NCI-H2107 treated with DMSO at 0.1 percent for 48 hours (cell line): ENCODE results near the gene PASK.
"Not testable (repeated sequence)": the region's sequence is repeated elsewhere in the genome, so short reads cannot be mapped to it uniquely, and the experiment has no call there.

Source experiments
- DNase-seq: peaks from one replicate; lab custom pipeline; 2025; ENCODE audit not compliant: unreplicated experiment; lab: John Stamatoyannopoulos, UW

PASK gene

DNA sequence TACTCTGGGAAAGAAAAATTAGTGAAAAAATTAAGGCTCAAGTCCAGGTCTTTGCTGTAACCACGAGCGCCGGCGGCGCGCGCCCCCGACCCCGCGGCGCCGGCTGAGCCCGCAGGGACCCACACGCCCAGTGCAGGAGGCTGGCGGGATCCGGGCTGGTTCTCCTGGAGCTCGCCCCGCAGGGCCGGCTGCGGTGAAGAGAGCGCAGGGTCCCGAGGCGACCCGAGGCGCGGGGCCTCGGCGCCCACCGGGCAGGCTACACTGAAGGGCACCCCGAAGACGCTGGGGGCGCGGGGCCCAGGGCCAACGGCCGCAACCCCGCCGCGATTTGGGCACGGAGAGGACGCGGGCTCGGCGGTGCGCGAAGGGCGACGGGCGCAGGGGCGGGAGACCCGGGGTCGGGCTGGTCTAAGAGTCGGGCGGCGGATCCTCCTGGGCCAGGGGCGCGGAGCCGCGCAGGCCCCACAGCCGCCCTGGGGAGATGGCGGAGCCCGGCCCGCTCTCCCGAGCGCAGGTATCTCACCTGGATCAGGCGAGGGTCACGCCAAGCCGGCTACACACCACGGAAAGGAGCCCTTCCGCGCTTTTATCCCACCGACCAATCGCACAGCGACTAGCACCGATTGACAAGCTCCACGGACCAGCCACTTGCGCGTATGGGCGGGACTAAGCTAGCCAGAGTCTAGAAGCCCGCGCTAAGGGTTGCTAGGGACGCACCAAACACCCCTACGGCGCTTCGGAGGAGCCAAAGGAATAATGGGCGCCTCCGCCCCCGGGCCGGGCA is at the start of gene PASK:
Gene PASK (minus strand): TSS at position 582 of the 784 bp plus-strand sequence. CDS start 6,440 bp downstream, outside the sequence.
- peak; percentile 90 for DNase-seq

DNA sequence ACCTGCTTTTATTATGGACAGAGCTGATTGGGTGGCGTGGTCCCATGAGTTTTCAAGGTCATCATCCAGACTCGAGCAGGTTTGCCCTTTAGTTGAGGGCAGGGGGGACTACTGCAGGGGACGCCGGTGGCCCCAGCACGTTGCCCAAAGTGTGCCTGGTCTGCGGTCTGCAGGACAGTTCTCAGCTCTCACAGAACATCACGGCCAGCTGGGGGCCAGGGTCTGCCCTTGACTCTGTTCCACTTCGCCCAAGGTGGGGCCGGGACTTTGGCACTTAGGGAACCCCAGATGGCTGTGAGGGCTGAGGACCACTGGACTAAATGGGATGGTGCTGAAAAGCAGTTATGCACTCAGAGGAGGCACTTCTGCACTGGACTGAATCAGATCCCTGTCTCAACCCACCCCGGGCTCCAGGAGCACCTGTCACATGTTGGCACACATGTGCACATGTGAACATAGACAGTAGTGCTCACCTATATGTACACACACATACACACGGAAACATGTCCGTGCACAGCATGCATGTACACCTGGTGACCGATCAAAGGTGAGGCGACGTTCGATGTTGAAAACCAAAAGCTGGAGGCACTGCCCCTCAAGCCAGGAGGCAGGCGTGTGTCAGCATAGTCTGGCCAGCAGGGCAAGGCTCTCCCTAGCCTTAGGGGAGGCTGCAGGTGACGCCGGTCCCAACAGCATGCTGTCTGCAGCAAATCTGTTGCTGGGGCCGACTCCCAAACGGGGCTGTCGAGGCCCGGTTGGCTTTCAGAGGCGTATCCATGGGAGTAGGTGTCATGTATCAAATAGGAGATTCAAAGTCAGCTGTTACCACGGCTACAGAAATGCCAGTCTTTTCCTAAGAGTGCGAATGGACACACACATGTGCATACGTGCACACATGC is 49.4 kb upstream of the PASK start:
- no peak for DNase-seq

DNA sequence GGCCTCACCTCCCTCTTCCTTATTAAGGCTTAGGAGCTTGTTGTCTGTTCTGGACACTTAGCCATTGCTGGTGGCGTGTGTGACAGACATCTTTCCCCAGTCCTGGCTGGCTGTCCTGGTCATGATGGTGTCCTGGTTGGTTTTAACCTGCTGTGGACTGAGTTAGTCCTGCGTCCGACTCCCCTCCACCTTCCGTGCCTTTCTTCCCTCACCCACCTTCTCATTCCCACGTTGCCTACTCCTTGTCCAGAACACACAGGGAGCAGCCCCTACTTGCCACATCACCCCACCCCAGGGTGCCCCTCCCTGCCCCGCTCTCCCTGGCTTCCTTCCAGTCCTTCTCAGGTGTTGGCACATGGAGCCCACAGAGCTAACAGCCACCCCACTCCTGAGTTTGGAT is 48.7 kb upstream of the PASK start:
- DNase-seq, result no peak

DNA sequence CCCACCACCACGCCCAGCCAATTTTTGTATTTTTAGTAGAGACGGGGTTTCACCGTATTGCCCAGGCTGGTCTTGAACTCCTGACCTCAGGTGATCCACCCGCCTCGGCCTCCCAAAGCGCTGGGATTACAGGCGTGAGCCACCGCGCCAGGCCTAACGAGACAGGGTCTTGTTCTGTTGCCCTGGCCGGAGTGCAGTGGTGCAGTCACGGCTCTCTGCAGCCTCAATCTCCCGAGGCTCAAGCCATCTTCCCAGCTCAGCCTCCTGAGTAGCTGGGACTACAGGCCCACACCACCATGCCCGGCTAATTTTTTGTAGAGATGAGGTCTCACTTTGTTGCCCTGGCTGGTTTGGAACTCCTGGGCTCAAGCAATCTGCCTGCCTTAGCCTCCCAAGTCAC is 48.0 kb upstream of the PASK start:
- not testable (repeated sequence) for DNase-seq

DNA sequence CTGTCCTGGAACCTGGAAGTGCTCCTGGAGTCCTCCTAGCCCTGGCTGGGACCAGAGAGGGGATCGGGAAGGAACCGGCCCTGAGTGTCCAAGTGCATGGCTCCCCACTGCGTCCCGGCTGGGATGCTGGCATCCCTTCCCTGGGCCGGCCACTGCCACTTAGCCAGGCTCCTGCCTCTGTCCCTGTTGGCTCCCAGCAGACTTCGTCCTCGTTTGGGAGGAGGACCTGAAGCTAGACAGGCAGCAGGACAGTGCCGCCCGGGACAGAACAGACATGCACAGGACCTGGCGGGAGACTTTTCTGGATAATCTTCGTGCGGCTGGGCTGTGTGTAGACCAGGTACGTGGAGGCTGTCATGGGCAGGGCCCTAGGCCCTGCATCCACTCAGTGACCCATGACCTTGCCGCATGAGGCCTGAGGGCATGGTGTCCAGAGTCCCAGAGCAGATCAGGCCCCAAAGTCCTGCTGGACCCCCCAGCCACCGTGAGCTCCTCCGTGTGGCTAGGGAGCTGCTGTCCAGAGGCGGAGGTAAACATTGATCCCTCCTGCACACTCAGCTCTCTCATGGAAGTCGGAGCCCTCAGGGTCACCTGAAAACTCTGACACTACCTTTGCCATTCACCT is 46.3 kb upstream of the PASK start:
- DNase-seq, result no peak

DNA sequence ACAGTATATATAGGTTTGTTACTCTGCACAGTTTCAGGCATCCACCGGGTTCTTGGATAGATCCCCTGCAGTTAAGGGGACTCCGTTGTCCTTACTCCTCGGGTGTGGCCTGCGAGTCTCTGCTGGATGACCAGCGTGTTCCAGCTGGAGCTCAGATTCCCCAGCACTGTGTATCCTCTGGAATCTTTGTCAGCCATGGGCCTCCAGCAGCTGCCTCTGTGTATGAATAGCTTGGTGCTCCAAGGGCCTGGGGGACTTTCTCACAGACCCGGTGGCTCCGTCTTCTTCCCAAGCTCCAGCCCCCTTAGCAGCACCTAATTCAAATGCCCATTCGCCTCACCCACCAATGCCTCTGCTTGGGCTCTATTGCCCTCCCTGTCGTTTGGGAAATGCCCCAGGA is 45.5 kb upstream of the PASK start:
- no peak for DNase-seq

DNA sequence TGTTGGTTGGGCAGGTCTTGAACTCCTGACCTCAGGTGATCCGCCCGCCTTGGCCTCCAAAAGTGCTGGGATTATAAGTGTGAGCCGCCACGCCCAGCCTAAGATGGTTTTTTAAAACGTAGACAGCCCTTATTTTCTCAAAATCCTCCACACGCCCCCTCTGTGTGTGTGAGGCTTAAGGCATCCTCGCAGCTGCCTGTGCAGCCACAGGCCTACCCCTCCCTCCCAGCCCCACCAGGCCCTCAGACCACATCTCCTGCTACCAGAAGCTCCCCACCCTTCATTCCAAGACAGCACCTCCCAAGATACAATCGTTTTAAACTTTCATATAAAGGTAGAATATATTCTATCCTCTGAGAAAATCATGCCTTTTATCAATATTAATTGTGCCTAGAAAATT is 44.0 kb upstream of the PASK start:
- DNase-seq, result no peak

DNA sequence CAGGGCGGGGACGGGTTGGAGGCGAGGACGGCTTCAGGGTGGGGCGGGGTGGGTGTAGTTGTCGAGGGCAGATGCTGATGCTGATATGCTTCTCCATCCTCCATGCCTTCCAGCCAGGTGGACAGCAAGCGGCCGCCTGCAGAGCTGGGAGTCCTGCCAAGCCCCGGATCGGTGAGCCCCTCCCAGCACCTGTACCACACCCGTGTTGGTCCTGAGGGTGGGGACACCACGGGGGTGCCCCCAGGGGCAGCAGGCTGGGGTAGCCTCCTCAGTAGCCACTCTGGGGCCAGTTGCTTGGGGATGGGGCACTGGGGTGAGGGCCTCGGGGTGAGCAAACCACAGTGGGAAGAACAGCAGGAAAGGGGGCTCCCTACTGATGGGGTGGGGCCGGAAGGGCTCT is 41.8 kb upstream of the PASK start:
- no peak for DNase-seq

DNA sequence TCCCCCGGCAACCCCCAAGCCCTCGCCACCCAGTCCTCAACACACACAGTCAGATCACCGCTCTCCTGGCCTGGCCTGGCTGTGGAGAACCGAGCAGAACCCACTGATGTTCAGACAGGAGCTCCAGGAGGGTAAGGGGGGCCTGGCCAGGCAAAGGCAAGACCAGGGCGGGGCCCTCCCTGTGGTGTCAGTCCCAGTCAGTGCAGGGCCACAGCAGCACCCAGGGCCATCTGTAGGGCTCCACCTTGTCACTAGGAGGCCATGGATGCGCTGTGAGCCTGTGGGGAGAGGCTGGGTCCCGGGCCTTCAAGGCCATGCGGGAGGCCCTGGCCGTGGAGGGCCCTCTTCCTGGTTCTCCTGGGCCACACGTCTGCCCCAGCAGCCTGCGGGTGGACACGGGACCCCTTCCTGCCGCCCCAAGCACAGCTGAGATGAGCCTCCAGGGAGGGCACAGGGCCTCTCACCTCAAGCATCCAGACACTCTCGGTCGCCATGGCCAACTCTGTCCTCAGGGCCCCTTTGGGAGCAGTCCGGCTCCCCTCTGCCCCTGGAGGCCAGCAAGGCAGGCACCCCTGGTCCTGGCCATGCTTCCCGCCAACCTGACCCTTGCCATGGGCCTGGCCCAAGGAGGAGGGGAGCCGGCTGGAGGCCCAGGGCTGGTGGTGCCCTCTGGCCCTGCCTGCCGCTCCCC is 41.2 kb upstream of the PASK start:
- DNase-seq, result no peak

DNA sequence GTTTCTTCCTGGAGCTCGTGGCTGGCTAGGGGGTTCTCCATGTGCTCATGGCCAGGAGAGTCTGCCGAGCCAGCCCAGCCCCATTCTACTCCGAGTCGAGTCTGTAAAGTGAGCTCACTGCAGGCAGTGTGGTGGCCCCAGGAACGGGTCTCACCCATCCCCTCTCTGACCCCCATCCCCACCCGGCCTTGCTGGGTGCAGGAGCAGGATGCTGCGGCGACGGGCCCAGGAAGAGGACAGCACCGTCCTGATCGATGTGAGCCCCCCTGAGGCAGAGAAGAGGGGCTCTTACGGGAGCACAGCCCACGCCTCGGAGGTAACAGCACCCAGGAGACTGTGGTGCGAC is 40.6 kb upstream of the PASK start:
- no peak for DNase-seq

DNA sequence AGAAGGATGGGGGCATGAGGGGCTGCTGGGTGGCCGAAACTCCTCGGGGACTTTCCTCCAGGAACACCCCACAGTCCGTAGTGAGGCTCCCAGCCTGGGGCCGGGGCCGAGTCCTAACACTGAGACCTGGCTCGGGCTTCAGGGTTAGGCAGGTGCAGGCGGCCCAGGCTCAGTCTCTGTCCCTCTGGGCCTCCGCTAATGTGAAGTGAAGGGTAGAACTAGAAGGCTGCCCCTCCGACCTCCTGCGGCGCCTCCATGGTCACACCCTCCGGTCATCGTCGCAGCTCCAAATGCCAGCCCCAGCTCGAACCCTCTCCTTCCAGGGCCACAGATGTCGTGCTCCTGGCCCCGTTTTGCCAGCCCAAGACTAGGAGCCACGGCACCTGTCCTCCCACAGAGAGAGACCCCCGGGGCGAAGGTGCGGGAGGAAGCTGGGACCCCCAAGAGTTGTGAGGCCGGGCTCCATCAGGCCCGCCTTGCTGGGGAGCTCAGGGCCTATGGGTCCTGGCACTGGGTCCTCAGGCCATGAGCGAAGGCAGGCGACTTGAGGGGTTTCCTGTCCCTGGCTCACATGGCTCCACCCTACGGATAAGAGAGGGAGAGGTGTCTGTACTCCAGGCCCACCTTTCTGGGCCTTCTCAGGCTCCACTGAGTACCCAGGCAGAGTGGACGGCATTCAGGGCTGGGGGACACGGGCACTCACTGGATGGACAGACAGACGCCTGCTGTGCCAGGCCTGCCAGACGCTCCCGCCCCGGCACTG is 40.0 kb upstream of the PASK start:
- no peak for DNase-seq

DNA sequence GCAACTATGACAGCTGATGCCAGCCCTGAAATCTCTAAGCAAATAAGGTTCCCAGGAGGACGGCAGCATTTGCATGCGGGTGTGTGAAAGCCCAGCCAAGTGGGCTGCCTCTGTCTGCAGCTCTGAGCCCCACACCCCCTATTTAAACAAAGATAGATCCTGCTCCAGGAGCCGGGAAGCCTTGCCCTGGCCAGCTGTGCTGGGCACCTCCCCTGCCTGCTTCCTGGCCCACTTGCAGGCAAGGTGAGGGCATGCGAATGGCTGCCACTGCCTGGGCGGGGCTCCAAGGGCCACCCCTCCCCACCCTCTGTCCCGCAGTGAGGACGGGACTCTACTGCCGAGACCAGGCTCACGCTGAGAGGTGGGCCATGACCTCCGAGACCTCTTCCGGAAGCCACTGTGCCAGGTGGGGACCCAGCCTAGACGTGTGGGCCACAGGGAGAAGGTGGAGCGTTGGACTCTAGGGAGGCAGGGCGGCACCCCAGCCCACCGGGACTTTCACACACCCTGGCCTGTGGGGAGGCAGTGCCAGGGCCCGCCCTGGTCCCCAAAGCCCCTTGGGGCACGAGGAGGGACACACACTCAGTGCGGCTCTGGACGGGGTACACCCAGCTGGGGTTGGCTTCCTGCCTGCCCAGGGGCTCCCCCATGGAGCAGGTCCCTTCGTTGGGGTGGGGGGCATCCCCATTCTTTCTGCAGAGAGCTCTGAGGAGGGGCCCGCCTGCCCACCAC is 39.3 kb upstream of the PASK start, which contains the start of gene ANO7:
Gene ANO7 (plus strand): TSS at position 317 of the 732 bp plus-strand sequence. CDS start 1,387 bp downstream, outside the sequence.
- DNase-seq, result no peak

DNA sequence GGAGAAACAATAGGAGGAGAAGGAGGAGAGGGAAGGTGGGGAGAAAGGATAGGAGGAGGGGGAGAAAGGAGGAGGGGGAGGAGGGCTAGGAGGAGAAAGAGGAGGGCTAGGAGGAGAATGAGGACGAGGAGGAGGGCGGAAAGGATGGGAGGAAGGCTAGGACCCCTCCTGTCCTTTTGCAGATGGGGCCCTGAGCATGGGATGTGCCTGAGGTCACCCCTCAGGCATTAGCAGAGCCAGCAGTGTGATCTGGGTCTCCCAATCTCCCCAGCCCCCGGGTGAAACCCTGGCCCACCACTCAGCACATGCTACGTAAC is 38.6 kb upstream of the PASK start:
- no peak for DNase-seq

DNA sequence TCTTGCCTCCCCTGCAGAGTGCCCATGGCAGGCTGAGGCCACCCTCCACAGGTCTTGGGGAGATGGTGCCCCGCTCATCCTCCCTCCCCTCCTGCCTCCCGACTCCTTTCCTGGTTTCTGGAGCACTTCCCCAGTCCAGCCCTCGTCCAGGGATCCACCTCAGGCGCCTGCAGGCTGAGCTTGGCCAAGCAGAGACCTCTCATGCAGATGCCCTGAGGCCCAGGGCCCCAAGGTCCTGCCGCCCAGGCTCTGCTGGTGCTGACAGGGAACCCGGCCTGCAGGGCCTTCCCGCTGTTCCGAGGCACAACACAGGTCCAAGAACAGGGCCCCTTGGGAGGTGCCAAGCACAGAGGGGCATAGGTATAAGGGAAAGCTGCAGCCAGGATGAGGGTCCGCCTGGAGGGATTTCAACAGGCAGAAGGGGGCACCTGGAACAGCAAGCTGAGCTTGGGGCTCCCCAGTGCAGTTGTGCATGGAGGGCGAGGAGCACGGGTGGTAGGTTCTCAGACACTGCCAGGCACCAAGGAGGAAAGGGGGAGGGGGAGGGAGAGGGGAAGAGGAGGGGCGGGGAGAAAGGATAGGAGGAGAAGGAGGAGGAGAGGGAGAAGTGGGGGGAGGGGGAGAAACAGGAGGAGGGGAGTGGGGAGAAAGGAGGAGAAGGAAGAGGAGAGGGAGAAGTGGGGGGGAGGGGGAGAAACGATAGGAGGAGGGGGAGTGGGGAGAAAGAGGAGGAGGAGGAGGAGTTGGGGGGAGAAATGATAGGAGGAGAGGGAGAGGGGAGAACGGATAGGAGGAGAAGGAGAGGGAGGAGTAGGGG is 38.0 kb upstream of the PASK start:
- DNase-seq, result no peak

DNA sequence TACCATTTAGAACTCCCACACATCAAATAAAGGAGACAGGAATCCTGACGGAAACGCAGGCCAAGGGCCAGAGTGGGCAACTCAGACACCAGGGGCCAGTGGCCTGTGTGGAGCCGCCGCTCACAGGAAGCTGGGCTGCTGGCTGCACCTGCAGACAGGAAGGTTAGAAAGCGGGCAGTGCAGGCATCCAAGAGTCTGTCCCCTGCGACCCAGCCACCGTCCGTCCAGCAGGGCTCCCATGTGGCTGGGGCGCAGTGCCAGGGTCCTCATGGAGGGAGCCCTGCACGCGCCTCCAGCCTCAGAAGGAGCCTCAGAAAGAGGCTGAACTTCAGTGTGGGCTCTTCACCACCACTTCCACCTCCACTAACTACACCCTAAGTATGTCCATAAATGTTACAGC is 36.7 kb upstream of the PASK start:
- no peak for DNase-seq

DNA sequence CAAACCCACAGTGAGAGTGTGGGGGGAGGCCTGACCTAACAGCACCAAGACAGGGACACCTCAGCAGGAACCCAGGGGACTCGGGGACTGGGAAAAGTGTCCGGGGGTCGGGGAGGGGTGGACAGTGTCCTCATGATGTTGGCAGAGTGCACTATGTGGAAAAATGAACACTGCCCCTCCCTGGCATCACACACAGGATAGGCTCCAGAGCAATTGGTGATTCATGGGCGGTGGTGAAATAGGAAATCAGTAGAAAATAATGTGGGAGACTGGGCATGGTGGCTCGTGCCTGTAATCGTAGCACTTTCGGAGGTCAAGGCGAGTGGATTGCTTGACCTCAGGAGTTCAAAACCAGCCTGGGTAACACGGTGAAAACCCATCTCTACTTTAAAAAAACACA is 35.6 kb upstream of the PASK start:
- no peak for DNase-seq

DNA sequence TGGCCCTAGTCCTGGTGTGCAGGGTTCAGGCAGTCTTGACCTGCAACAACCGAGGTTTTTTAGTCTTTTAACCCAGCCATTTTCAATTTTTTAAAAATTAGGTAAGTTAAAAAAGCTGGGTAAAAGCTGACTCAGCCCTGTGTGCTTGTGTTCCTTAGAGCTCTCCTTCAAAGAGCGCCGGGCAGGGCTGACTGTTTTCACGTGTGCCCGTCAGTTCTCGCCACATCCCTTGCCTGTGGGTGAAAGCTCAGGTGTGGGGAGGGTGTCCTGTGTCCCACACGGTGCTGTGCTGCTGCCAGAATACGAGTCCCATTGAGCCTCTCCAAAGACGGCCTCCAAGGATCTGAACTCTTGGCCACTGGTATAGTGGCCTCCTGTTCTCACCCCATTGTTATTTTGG is 33.9 kb upstream of the PASK start:
- DNase-seq, result no peak

DNA sequence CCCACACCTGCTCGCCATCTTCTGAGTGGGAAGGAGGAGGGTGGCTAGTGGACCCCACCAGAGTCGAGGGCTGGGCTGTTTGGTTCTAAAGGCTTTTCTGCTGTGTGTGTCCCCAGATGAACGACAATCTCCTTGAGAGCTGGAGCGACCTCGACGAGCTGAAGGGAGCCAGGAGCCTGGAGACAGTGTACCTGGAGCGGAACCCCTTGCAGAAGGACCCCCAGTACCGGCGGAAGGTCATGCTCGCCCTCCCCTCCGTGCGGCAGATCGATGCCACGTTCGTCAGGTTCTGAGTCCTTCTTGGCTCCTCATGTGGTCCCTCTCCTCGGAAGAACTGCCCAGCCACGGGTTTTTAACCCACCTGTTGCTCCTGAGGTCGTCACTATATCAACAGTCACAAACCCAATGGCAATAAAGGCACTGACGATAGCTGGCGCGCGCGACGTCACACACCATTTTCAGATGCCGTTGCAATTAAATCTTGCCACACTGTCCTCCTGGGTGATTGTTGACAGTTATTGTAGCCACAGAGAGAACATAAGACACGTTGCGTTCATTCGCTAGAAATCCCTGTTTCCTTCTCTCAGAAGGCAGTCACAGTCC is 33.4 kb upstream of the PASK start:
- DNase-seq, result no peak

DNA sequence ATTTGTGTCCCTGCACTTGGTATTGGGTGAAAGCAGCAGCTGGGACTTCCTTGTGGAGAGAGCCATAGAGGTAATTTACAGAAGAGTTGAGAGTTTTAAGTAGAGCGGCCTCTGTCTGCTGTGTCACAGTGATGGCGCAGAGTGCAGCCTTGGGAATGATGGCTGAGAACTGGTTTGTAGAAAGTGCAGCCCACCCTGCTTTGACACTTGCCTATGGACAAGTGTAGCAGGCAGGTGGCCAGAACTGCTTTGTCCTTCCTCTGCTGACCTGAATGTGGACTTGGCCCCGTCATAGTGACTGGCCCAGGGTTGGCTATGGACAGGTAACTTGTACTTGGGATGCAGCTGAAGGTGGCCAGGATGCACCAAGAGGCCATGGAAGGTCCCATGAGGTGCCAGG is 32.9 kb upstream of the PASK start:
- DNase-seq, result no peak
